Right renal pelvis (tissue), 4 donors: Measurements from ENCODE around the gene CCL2. TPM values are rescaled to one million over a fixed set of nuclear protein-coding genes. Genes with fewer than 3 reads are reported as not detected.
A peak's percentile ranks its signal among the peaks of the same experiment; 100 is the strongest.

ENCODE experiments used
- DNase-seq, 4 donors: peaks; one replicate each; pipeline ENCODE4 v3.0.0-alpha.2; 2013; ENCODE audit warnings: low read depth in 4 of 4, low spot score in 3 of 4, missing footprints in 1 of 4
- polyA plus RNA-seq, 4 donors: library from polyadenylated mRNA; unstranded; fragments of 120-200 nt; gene quantifications; one replicate each; pipeline ENCODE4 v1.2.1, GENCODE V29; 2013; ENCODE audit not compliant: insufficient read length in 4 of 4

Gene CCL2
- polyA plus RNA-seq, 4 donors: 15.0 to 24.5 (median 23.9) TPM

GRCh38 chr17:34236281-34236892, 18.7 kb upstream of the CCL2 start:
- no peak for DNase-seq

GRCh38 chr17:34237458-34237857, 17.6 kb upstream of the CCL2 start:
- DNase-seq: no peak

GRCh38 chr17:34241062-34241461, 14.0 kb upstream of the CCL2 start:
- peak in 1 of 4 donors; percentile 21 for DNase-seq

- DNase-seq: no peak
These were observed 12.3 kb upstream of the CCL2 start for GRCh38 chr17:34242587-34243363.

GRCh38 chr17:34243364-34244320, 11.4 kb upstream of the CCL2 start:
- DNase-seq: no peak

- DNase-seq: no peak
These were observed 9.7 kb upstream of the CCL2 start for GRCh38 chr17:34245351-34245905.

- no peak for DNase-seq
These were observed 8.6 kb upstream of the CCL2 start for GRCh38 chr17:34246446-34246845.

- no peak for DNase-seq
These were observed 8.2 kb upstream of the CCL2 start for GRCh38 chr17:34246881-34247280.

GRCh38 chr17:34248511-34249024, 6.5 kb upstream of the CCL2 start:
- DNase-seq: no peak

- no peak for DNase-seq
These were observed 6.0 kb upstream of the CCL2 start for GRCh38 chr17:34249061-34249460.

GRCh38 chr17:34249478-34249877, 5.6 kb upstream of the CCL2 start:
- no peak for DNase-seq

GRCh38 chr17:34251186-34251585, 3.9 kb upstream of the CCL2 start:
- DNase-seq: no peak

GRCh38 chr17:34252095-34252443, 3.0 kb upstream of the CCL2 start:
- no peak for DNase-seq

GRCh38 chr17:34252444-34253138, 2.5 kb upstream of the CCL2 start:
- peak in 3 of 4 donors; percentile 46 to 60 (median 56) for DNase-seq

- DNase-seq: no peak
These were observed 2.0 kb upstream of the CCL2 start for GRCh38 chr17:34253139-34253525.

- DNase-seq: no peak
These were observed 939 bp upstream of the CCL2 start for GRCh38 chr17:34254146-34254545.

GRCh38 chr17:34255381-34255732, 272 bp downstream of the CCL2 start:
- DNase-seq: no peak

GRCh38 chr17:34255841-34256240, 756 bp downstream of the CCL2 start:
- DNase-seq: no peak

GRCh38 chr17:34257299-34257985, 2.4 kb downstream of the CCL2 start:
- no peak for DNase-seq

GRCh38 chr17:34257986-34258326, 2.9 kb downstream of the CCL2 start:
- DNase-seq: no peak
